H1 (cell line): ENCODE data around the gene STX17. TPM values are rescaled to one million over a fixed set of nuclear protein-coding genes. Genes with fewer than 3 reads are reported as not detected.

Experiments used
- E2F6 ChIP-seq: IDR thresholded peaks from 2 replicates; pipeline ENCODE4 v1.6.1; 2012; ENCODE audit warnings: inconsistent platforms
- HDAC2 ChIP-seq, 2 experiments: fragments of 300-600 bp in 1 of 2; sonication (generic) in 1 of 2; IDR thresholded peaks; 2 replicates each; pipeline ENCODE4 v1.6.1; 2011 to 2012; ENCODE audit warnings: low read depth in 2 of 2, low read length in 2 of 2, mild to moderate bottlenecking in 2 of 2, moderate library complexity in 2 of 2, borderline replicate concordance in 1 of 2, inconsistent platforms in 1 of 2
- NANOG ChIP-seq: IDR thresholded peaks from 2 replicates; pipeline ENCODE4 v1.6.1; 2011; ENCODE audit warnings: low read length, low read depth, mild to moderate bottlenecking, inconsistent platforms; ENCODE audit not compliant: insufficient read depth, poor library complexity, severe bottlenecking
- polyA plus RNA-seq, 7 experiments: library from polyadenylated mRNA; depleted of rRNA in 3 of 7; stranded (reverse) in 5 of 7; unstranded in 2 of 7; fragments of >200 nt in 5 of 7; fragments of 200-250 nt in 2 of 7; gene quantifications; 1 replicate in 5 of 7; 2 replicates in 1 of 7; 4 replicates in 1 of 7; pipeline versions ENCODE4 v1.2.1 to v1.2.3, GENCODE V29; 2011 to 2013; ENCODE audit warnings: missing spikeins in 2 of 7, mixed read lengths in 2 of 7
- total RNA-seq: library from RNA; stranded (reverse); fragmentation: NEBNext Ultra II Directional; extraction: Animal tissue kit (Norgen Biotek cat#: 25700); gene quantifications from 2 replicates; pipeline ENCODE4 v1.2.1, GENCODE V29; 2021

The STX17 gene
- total and polyA plus RNA-seq, 2 of the 8 experiments (the other 6 are each of a cell fraction or from before 2014, with no cell fraction given) = 4.5 to 16.3 TPM

- TF ChIP-seq HDAC2 (IDR thresholded peaks at IDR 0.05; ENCODE audit: borderline replicate concordance in 1 of 2, low read depth in 2 of 2, low read length in 2 of 2) = no peak
- TF ChIP-seq E2F6 = no peak
- no peak for TF ChIP-seq NANOG
- TF ChIP-seq, all 59 proteins: peak for 0
These were observed 10.3 kb upstream of the STX17 start (continued) for GRCh38 chr9:99896119-99896518.
